NCI-H510A treated with DMSO at 0.1 percent for 48 hours (cell line): ENCODE data around the gene HSD17B7.
"Not testable (repeated sequence)": the region's sequence is repeated elsewhere in the genome, so short reads cannot be mapped to it uniquely, and the experiment has no call there.

ENCODE experiments used
- DNase-seq: peaks from one replicate; lab custom pipeline; 2025; lab: John Stamatoyannopoulos, UW

HSD17B7 gene

GRCh38 chr1:162807503-162807902 is 17.0 kb downstream of the HSD17B7 start:
- DNase-seq: not testable (repeated sequence)

- DNase-seq: not testable (repeated sequence)
Observed at GRCh38 chr1:162812357-162812756, 21.9 kb downstream of the HSD17B7 start.

- not testable (repeated sequence) for DNase-seq
Observed at GRCh38 chr1:162818136-162818535, 27.6 kb downstream of the HSD17B7 start.

- DNase-seq: not testable (repeated sequence)
Observed at GRCh38 chr1:162818666-162819065, 28.2 kb downstream of the HSD17B7 start.

GRCh38 chr1:162822391-162823200 is 32.1 kb downstream of the HSD17B7 start:
- DNase-seq: peak; percentile 70

- no peak for DNase-seq
Observed at GRCh38 chr1:162823231-162823630, 32.7 kb downstream of the HSD17B7 start.

- no peak for DNase-seq
Observed at GRCh38 chr1:162823771-162824525, 33.4 kb downstream of the HSD17B7 start.

- no peak for DNase-seq
Observed at GRCh38 chr1:162829268-162829667, 38.8 kb downstream of the HSD17B7 start.

- DNase-seq: no peak
Observed at GRCh38 chr1:162832470-162832869, 42.0 kb downstream of the HSD17B7 start.

GRCh38 chr1:162835157-162835899 is 44.8 kb downstream of the HSD17B7 start:
- DNase-seq: no peak

GRCh38 chr1:162838863-162839262 is 48.4 kb downstream of the HSD17B7 start:
- DNase-seq: no peak

GRCh38 chr1:162840250-162840839 is 49.8 kb downstream of the HSD17B7 start:
- no peak for DNase-seq

- DNase-seq: no peak
Observed at GRCh38 chr1:162844153-162844552, 53.7 kb downstream of the HSD17B7 start.

GRCh38 chr1:162846256-162847212 is 56.0 kb downstream of the HSD17B7 start:
- no peak for DNase-seq

- peak; percentile 81 for DNase-seq
Observed at GRCh38 chr1:162847839-162848453, 57.4 kb downstream of the HSD17B7 start.

- no peak for DNase-seq
Observed at GRCh38 chr1:162849711-162850110, 59.2 kb downstream of the HSD17B7 start.

- DNase-seq: no peak
Observed at GRCh38 chr1:162851341-162851740, 60.8 kb downstream of the HSD17B7 start.

GRCh38 chr1:162854245-162854882 is 63.9 kb downstream of the HSD17B7 start:
- peak; percentile 66 for DNase-seq

GRCh38 chr1:162855461-162856150 is 65.1 kb downstream of the HSD17B7 start:
- DNase-seq: no peak
